Upper lobe of right lung (tissue), 1 donor: ENCODE measurements around the gene BHLHE40. TPM values are rescaled to one million over a fixed set of nuclear protein-coding genes. Genes with fewer than 3 reads are reported as not detected.

ENCODE experiments used
- ATAC-seq: fragments of 200-7000 bp; cut with Tn5 transposase; one replicate; pipeline ENCODE4 v1.9.1; 2020; ENCODE audit warnings: mild to moderate bottlenecking, moderate library complexity
- DNase-seq: peaks from one replicate; pipeline ENCODE4 v3.0.0-alpha.2; 2020
- H3K27ac ChIP-seq: fragments of 200-600 bp; one replicate; pipeline ENCODE4 v1.8.0; 2022
- H3K27me3 ChIP-seq: fragments of 200-600 bp; one replicate; pipeline ENCODE4 v1.8.0; 2022; ENCODE audit warnings: mild to moderate bottlenecking
- H3K36me3 ChIP-seq: fragments of 200-600 bp; one replicate; pipeline ENCODE4 v1.8.0; 2022
- H3K4me1 ChIP-seq: fragments of 200-600 bp; one replicate; pipeline ENCODE4 v1.8.0; 2022
- H3K4me3 ChIP-seq: fragments of 200-600 bp; one replicate; pipeline ENCODE4 v1.8.0; 2022; ENCODE audit warnings: mild to moderate bottlenecking
- H3K9me3 ChIP-seq: fragments of 200-600 bp; one replicate; pipeline ENCODE4 v1.8.0; 2022
- CTCF ChIP-seq: fragments of 200-600 bp; IDR thresholded peaks from one replicate; pipeline ENCODE4 v1.8.0; 2022; ENCODE audit warnings: antibody characterized with exemption
- intact Hi-C: fragments of 100-400 bp; cut with DNase I; formaldehyde crosslinking; loops from one replicate; pipeline ENCODE4 v1.11.0; 2022
- long read RNA-seq: library from polyadenylated mRNA; unstranded; transcript quantifications from one replicate; pipeline ENCODE4 v2.0.0, GENCODE V29; 2021
- total RNA-seq: library from RNA; stranded (reverse); fragmentation: NEBNext Ultra II Directional; extraction: Animal tissue kit (Norgen Biotek cat#: 25700); gene quantifications from one replicate; pipeline ENCODE4 v1.2.1, GENCODE V29; 2021
- donor health status: DM: no; HTN: yes; CAD: no; lungs with severe emphysema.

Gene BHLHE40
- 97.1 TPM for total RNA-seq
- long read RNA-seq, transcript BHLHE40-201 (5 exons, 3,473 nt) = major isoform, 53 of 107 reads
- long read RNA-seq, partial matches to known transcripts = 16 of 107 reads
- long read RNA-seq, other reads (novel, unspliced or antisense) = 34 of 107 reads

- H3K4me3 ChIP-seq = peak within 1 kb of the TSS; percentile 98
- intact Hi-C loops = loop anchor here (10.0 kb wide), 1 partner anchor 265 kb away; no protein-coding TSS in a partner anchor
- DNase-seq (no peak), ATAC-seq (no peak)
- no peaks in the 10 kb centered on the region for H3K27me3 ChIP-seq
- peaks cover 42% of the 10 kb centered on the region for H3K4me1 ChIP-seq
- no peaks in the 10 kb centered on the region for H3K9me3 ChIP-seq
- peak within 1 kb of the TSS; percentile 100 for H3K27ac ChIP-seq
- peaks cover 36% of the 10 kb centered on the region for H3K36me3 ChIP-seq
- TF ChIP-seq CTCF = no peak
Measured at GRCh38 chr3:4979428-4980228, at the start of gene BHLHE40. Gene BHLHE40 (plus strand): TSS chr3:4979437. CDS start chr3:4979719, 282 bp downstream.

GRCh38 chr3:4930501-4930900, 48.7 kb upstream of the BHLHE40 start:
- no peak for DNase-seq
- intact Hi-C loops = no loop called here
- no peak overlapping the region for H3K27ac ChIP-seq
- H3K9me3 ChIP-seq = no peaks in the 10 kb centered on the region
- H3K27me3 ChIP-seq = no peaks in the 10 kb centered on the region
- TF ChIP-seq CTCF = no peak
- H3K4me3 ChIP-seq = no peak overlapping the region
- no peaks in the 10 kb centered on the region for H3K4me1 ChIP-seq
- no peak for ATAC-seq
- no peaks in the 10 kb centered on the region for H3K36me3 ChIP-seq

- Histone ChIP-seq H3K27me3 (no peaks in the 10 kb centered on the region), H3K27ac (no peak overlapping the region), H3K9me3 (no peaks in the 10 kb centered on the region), H3K4me1 (no peaks in the 10 kb centered on the region), H3K36me3 (no peaks in the 10 kb centered on the region), H3K4me3 (no peak overlapping the region)
- ATAC-seq = no peak
- DNase-seq = no peak
- intact Hi-C loops = no loop called here
- no peak for TF ChIP-seq CTCF
Measured at GRCh38 chr3:4934050-4934449, 45.2 kb upstream of the BHLHE40 start.

DNA sequence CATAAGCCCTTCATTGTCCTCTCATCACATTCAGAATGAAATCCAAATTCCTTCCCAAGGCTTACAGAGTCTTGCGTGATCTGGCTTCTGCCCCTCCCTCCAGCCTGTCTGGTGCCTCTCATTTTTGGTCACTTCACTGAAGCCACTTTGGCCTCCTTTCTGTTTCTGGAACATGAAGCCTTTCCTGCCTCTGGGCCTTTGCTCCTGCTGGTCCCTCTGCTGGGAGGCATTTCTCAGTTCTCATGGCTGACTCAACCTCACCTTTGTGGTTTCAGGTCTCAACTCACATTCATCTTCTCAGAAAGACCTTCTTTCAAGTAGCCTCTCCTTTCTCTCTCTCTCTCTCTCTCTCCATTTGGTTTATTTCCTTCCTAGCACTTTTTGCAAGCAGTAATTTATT, 43.9 kb upstream of the BHLHE40 start:
- Histone ChIP-seq H3K4me3 (no peak overlapping the region), H3K27me3 (no peaks in the 10 kb centered on the region), H3K9me3 (no peaks in the 10 kb centered on the region), H3K36me3 (no peaks in the 10 kb centered on the region), H3K4me1 (no peaks in the 10 kb centered on the region), H3K27ac (no peak overlapping the region)
- DNase-seq = no peak
- intact Hi-C loops = no loop called here
- TF ChIP-seq CTCF = no peak
- no peak for ATAC-seq

DNA sequence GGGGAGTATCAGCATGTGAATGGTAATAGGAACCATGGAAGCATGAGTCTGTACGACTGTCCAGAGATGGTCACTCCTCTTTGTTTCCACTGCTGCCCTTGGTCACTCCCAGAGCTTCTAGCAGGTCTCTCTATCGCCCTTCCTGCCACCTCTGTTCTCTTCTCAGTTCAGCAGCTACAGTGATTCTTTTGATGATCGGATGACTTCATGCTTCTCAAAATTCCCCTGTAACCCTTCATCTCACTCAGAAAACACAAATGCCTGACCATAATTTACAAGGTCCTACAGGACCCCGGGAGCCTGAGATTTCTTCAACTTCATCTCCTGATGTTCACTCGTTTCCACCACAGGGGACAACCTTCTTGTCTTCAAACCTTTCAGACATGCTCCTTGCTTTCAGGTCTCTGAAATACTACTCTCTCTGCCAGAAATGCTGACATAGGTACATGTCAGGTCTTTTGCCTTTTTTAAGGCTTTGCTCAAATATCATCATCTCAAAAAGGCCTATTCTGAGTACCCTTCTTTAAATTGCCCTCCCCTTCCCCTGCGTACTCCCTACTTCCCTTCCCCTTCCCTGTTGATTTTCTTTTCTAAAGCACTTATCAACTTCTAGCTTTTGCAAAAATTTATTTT, 42.1 kb upstream of the BHLHE40 start:
- H3K27ac ChIP-seq = no peak overlapping the region
- ATAC-seq (no peak), DNase-seq (no peak)
- H3K4me3 ChIP-seq = no peak overlapping the region
- H3K9me3 ChIP-seq = no peaks in the 10 kb centered on the region
- intact Hi-C loops = no loop called here
- no peak for TF ChIP-seq CTCF
- H3K27me3 ChIP-seq = no peaks in the 10 kb centered on the region
- H3K4me1 ChIP-seq = no peaks in the 10 kb centered on the region
- H3K36me3 ChIP-seq = no peaks in the 10 kb centered on the region
